IMR-90 (cell line): Measurements from ENCODE around the gene F5.

Source experiments
- BHLHE40 ChIP-seq: fragments of 150-350 bp; IDR thresholded peaks from 2 replicates; pipeline ENCODE4 v1.6.1; 2016; ENCODE audit warnings: mild to moderate bottlenecking, low read depth, low read length
- CEBPB ChIP-seq: IDR thresholded peaks from 2 replicates; pipeline ENCODE4 v1.6.1; 2012; ENCODE audit warnings: low read depth, low read length, improper control_type of control experiment
- CTCF ChIP-seq: conservative IDR thresholded peaks from 2 replicates; pipeline ENCODE4 v1.5.1; 2012; ENCODE audit warnings: mild to moderate bottlenecking, low read depth, low read length, improper control_type of control experiment
- ELK1 ChIP-seq: fragments of 150-350 bp; IDR thresholded peaks from 2 replicates; pipeline ENCODE4 v1.6.1; 2016; ENCODE audit warnings: low read depth, mild to moderate bottlenecking, low read length, moderate library complexity, borderline replicate concordance
- MAFK ChIP-seq: IDR thresholded peaks from 2 replicates; pipeline ENCODE4 v1.6.1; 2012; ENCODE audit warnings: low read depth, low read length, improper control_type of control experiment
- MAZ ChIP-seq: IDR thresholded peaks from 2 replicates; pipeline ENCODE4 v1.6.1; 2012; ENCODE audit warnings: low read depth, mild to moderate bottlenecking, low read length, improper control_type of control experiment, moderate library complexity, borderline replicate concordance
- MXI1 ChIP-seq: IDR thresholded peaks from 2 replicates; pipeline ENCODE4 v1.6.1; 2012; ENCODE audit warnings: low read depth, mild to moderate bottlenecking, low read length, moderate library complexity, borderline replicate concordance
- POLR2A ChIP-seq: IDR thresholded peaks from 2 replicates; pipeline ENCODE4 v1.6.1; 2012; ENCODE audit warnings: mild to moderate bottlenecking, low read depth, low read length
- RAD21 ChIP-seq: IDR thresholded peaks from 2 replicates; pipeline ENCODE4 v1.6.1; 2012; ENCODE audit warnings: low read length, improper control_type of control experiment
- USF2 ChIP-seq: fragments of 150-350 bp; IDR thresholded peaks from 2 replicates; pipeline ENCODE4 v1.6.1; 2017; ENCODE audit warnings: mild to moderate bottlenecking, antibody characterized with exemption, low read length, low read depth

- TF ChIP-seq CTCF (peak; percentile 40), MXI1 (peak; percentile 84; the same call in 1 of the 2 replicates), POLR2A (peak; percentile 99), BHLHE40 (peak; percentile 83), MAFK (no peak), USF2 (peak; percentile 72), CEBPB (no peak), ELK1 (no peak), MAZ (peak; percentile 13; the same call in 1 of the 2 replicates), RAD21 (no peak; the same call in 1 of the 2 replicates)
These were observed 100.6 kb downstream of the F5 start, which contains the start of gene SLC19A2 for GRCh38 chr1:169485431-169486280.
